Measurements from ENCODE around the gene SNED1. TPM values are rescaled to one million over a fixed set of nuclear protein-coding genes. Genes with fewer than 3 reads are reported as not detected.

SNED1 gene
- total RNA-seq, 1 donor from 2014 or later, result 41.8 TPM

DNA sequence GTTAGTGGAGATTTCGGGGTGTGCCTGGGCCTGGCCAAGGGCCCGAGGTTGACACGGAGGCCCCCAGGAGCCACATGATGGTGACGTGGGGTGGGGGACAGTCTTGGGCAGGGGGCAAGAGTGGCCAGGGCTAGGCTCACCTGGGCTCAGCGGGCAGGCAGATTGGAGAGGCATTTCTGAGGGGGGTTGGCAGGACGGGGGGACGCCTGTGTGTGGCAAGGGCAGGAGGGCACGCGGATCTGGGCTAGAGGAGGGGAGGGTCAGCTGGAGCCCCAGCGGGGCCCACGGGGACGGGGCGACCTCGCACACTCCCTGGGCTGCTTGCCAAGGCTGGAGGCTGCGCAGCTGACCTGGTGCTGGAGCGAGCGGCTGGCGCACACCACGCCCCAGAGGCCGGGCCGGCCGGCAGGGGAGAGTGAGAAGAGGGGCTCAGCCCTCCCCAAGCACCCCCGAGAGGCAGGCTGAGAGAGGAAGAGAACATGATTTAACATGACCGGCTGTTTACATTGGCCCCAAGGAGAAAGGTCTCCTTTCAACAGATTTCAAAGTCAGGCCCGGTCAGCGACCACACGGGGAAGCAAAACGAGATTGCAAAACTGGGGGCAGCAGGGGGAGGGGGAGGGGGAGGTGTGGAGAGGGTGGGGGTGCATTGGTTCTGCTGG is 38.0 kb upstream of the SNED1 start:
- peak; percentile 81 for DNase-seq (ENCODE audit: low spot score)

DNA sequence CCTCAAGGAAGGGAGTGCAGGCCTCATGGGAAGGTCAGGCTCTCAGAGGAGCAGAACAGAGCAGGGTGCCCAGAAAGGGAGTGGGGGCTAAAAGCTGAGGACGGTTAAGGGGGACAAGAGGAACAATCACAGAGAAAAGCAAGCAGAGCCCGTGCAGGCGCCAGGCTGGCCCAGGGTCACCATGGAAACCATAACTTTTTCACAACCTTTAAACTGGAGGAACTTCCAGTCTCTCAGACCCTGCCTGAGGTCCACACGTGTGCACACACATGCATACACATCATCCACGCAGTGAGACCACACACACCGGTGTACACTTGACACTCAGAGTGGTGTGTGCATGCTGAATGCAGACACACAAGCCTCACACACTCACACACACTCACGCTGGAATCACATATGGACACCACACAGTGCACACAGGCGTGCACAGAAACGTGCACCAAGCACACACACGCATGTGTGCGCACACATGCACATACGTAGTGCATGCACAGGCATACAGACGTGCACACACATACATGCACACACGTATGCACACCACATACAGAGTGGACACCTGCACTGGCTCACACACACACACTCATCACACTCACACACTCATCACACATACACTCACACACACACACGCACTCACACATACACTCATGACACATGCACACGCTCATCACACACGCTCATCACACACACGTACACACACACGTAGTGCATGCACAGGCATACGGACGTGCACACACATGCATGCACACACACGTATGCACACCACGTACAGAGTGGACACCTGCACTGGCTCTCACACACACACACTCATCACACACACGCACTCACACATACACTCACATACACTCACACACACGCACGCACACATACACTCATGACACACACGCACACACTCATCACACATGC is 37.2 kb upstream of the SNED1 start:
- DNase-seq (ENCODE audit: low spot score), result peak; percentile 20

DNA sequence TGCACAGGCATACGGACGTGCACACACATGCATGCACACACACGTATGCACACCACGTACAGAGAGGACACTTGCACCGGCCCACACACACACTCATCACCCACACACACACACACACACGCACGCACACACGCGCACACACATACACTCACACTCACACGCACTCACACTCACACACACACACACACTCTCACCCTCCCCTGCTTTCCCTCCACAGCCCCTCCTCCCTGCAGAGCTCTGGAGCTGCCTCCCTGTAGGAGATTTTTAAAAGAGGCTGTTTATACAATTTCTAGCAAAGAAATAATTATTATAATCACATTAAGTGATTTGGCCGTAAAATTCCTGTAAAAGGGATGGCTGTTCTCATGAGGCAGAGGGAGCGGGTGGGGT is 36.5 kb upstream of the SNED1 start:
- peak; percentile 39 for DNase-seq (ENCODE audit: low spot score)

DNA sequence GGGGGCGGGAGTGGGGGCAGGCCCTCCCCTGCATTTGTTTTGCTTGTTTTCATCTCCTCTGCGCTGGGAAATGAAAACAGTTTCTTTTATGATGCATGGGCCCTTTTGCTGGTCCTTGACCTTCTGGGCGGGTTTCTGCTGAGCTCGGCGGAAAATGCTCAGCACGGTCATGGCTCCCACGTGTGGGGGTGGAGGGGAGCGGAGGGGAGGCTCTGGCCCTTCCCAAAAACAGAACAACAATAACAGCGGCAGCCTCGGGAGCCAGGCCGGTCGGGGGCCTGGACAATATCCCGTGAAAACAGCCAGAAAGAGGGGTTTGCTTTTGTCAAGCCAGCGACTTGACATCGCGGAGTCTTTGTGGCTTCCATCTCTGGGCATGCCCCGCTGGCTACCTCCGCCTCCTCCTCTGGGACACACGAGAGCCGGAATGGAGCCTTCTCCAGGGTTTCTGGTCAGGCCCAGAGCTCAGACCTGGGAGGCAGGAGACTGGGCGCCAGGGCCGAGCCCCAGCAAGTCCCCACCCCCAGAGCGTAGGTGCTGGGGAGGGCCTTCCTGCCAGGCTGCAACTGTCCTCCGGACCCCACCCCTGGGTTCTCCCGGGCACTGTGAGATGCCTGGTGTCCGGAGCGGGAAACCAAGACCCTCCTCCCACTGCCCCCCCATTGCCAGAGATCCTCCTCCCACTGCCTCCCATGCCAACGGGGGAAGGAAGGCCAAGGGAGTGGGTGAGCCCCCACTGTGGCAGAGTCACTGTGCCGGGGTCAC is 35.9 kb upstream of the SNED1 start:
- peak; percentile 74 for DNase-seq (ENCODE audit: low spot score)

DNA sequence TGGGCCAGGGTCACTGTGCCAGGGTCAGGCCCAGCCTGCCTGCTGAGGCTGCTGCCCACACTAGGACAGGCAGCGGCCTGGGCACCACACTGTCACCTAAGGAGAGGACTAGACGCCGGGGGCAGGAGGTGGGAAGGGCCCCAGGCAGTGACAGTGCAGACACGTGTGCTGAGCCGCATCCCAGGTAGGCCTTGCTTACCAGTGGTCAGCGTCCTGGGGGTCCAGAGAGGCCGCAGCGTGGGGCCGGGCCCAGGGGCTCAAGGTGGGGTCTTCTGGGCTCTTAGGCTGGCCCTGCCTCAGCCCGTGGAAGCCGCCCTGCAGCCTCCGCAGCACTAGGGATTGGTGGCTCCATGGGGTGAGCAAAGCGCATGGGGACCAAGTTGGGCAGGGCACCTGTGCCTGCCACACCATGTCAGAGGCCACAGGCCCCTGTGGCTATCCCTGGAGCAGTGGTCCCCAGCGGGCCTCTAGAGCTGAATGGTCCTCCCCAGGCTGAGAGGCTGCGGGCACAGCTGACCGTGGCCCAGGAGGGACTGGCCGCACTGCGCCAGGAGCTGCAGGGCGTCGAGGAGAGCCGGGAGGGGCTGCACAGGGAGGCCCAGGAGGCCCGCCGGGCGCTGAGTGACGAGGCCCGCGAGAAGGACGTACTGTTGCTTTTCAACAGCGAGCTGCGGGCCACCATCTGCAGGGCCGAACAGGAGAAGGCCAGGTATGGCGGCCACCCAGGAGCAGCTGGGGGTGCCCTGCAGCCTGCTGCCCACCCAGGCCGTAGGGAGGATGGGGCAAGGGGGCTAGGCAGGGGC is 35.2 kb upstream of the SNED1 start:
- peak; percentile 38 for DNase-seq (ENCODE audit: low spot score)

DNA sequence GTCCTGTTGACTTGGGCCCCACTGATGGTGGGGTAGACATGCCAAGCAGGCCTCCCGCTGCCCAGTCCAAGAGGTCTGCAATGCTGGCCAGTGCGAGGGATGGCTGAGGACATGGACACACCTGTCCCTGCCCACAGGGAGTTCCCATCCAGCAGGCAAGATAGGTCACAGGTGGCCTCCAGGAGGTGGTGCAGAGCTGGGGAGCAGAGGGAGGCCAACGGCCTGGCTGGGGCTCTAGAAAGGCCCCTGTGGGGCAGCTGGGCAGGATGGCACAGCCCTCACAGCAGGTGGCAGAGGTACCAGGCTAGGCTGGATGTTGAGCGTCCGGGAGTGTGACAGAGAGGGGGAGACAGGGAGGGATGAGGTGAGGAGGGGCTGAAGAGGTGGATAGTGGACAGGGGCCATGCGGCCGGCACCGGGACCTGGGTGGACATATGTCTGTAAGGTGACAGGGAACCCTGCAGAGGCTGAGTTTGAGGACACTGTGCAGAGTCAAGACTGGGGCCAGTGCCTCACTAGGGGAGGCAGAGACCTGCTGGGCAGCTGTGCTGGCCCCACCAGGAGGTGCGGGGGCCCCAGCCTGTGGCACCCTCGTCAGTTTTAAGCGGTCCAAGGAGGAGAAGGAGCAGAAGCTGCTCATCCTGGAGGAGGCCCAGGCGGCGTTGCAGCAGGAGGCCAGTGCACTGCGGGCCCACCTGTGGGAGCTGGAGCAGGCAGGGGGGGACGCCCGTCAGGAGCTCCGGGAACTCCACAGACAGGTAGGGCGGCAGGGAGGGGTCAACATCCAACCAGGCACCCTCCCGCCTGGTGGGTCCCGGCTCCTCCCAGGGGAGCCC is 34.3 kb upstream of the SNED1 start:
- peak; percentile 32 for DNase-seq (ENCODE audit: low spot score)

DNA sequence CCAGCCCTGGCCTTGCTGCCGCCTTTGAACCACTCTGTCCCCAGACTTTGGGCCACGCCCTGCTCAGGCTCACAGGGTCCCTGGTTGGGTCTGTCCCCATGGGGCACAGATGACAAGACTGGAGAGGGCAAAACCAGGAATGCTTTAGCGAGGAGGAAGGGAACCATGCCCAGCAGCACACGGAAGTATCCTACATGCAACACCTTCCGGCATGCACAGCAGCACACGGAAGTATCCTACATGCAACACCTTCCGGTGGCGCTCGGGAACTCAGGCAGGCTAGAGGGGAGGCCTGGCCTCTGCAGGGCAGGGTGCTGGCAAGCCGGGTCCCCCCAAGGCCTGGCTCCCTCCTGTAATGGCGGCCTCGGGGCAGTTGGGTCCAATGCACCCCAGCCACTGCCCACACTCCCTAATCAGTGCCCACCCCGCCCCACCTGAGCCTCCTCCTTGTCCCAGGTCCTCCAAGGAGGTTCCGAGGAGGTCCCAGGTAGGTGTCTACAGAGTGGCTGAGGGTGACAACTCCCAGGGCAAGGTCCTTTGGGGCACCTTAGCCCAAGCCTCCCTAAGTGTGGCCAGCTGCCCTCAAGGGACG is 33.6 kb upstream of the SNED1 start:
- DNase-seq (ENCODE audit: low spot score), result peak; percentile 38

DNA sequence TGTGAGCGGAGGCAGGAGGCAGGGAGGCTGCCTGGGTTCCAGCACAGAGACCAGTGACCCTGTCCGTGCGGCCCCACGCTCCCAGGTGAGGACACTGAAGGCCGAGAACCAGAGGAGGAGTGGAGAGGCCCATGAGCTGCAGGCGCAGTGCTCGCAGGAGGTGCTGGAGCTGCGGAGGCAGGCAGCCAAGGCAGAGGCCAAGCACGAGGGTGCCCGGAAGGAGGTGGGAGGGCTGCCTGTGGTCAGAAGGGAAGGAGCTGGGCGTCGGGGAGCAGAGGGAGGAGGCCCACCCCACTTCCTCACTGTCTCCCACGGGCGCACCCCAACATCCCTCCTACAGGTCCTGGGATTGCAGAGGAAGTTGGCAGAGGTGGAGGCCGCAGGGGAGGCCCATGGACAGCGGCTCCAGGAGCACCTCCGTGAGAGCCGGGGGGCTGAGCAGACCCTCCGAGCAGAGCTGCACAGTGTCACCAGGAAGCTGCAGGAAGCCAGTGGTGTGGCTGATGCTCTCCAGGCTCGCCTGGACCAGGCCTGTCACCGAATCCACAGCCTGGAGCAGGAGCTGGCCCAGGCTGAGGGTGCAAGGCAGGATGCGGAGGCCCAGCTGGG is 33.0 kb upstream of the SNED1 start:
- DNase-seq (ENCODE audit: low spot score), result peak; percentile 42

DNA sequence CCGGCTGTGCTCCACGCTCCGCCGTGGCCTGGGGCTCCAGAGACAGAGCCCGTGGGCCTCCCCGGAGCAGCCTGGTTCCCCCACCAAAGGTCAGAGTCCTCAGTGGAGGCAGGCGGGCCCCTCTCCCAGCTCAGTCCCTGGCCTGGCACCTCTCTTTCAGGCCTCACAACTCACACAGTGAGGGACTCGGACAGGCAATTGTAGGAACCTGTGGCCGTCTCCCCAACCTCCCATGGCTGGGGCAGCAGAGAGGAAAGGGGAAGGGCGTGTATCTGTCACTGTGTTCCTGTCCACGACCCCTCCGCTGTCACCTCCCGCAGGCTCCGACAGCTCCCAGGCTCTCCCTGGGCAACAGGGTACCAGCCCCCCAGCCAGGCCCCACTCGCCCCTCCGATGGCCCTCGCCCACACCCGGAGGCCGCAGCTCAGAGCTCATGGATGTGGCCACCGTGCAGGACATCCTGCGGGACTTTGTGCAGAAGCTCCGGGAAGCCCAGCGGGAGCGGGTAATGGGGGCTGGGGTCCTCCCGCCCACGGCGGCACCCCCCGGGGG is 32.4 kb upstream of the SNED1 start:
- DNase-seq (ENCODE audit: low spot score), result peak; percentile 44

DNA sequence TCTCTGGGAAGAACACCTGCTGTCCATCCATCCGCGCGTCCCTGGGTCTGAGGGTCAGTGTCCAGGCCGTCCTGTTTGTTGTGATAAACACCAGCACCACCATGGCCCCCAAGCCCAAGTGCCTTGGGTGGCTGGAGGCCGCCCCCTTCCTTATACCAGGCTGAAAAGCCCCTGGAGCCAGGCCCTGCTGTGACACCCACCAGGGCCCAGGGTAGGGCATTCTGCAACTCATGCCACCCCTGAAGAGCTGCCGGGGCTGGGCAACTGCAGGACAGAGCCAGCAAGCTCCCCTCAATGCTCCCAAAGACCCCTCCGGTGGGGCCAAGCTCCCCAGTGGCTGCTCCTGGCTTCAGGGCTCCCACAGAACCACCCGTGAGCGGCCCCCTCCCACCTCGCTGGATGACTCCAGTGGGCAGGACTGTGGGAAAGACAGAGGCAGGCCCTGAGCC is 31.9 kb upstream of the SNED1 start:
- no peak for DNase-seq (ENCODE audit: low spot score)

DNA sequence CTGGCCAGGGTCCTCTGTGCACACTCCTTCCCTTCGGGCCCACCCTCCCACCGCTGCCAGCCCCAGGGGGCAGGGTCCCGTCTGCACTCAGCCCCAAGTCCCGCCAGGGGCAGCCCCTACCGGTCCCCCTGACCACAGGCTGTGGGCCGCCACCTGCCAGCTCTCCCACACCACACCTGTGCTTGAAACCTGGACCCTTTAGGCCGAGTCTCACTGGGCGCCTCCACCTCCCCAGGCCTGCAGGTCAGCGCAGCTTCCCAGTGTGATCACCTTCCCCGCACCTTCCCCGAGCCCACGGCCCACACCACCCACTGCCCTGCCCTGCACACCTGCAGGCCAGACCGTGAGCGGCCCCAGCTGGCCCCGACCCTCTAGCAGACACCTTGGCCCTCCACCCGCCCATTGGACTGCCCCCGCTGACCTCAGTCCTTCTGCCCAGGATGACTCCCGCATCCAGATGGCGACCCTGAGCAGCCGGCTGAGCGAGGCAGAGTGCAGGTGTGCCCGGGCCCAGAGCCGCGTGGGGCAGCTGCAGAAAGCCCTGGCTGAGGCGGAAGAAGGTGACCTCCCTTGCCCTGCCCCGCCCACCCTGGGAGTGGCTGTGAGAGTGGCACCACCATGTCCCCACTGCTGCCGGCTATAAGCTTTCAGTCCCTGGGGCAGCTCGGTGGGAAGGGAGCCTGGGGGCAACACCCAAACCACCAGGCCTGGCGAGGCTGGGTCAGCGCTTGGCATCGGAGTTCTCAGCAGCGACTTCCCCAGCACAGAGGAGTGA is 31.3 kb upstream of the SNED1 start:
- DNase-seq (ENCODE audit: low spot score), result peak; percentile 42

DNA sequence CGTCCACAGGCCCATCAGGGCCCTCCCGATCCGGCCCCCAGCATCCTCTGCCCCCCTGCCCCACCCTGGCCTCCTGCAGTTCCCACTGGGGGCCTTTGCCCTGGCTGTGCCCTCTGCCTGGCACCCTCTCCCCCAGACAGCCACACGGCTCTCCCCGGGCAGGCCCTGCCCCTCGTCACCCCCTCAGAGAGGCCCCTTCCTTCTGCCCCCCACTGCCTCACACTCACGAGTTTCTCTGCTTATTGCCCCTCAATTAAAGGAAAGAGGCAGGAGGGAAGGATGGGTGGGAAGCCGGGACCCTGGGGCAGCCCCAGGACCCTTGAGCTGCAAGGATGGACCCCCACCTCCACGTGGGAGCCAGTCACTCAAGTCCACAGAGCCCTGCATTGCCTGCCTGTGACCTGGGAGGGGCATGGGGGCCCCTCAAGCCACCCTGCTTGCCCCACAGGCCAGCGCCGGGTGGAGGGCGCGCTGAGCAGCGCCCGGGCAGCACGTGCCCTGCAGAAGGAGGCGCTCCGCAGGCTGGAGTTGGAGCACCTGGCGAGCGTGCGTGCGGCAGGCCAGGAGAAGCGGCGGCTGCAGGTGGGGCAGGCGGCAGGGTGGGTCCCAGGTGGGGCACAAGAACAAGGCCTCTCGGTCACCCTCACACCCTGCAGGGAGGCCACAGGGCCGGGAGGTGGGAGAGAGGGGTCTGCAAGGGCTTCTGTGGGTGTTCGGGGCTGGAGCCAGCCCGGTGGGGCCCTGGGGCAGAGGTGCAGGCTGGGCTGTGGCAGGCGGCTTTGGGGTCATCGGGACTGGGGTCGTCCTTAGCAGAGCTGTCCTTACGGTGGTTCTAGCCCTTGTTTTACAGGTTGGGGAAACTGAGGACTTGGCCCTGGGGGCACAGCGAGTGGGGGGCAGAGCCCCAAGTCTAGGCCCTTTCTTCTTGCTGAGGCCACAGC is 30.5 kb upstream of the SNED1 start:
- no peak for DNase-seq (ENCODE audit: low spot score)

DNA sequence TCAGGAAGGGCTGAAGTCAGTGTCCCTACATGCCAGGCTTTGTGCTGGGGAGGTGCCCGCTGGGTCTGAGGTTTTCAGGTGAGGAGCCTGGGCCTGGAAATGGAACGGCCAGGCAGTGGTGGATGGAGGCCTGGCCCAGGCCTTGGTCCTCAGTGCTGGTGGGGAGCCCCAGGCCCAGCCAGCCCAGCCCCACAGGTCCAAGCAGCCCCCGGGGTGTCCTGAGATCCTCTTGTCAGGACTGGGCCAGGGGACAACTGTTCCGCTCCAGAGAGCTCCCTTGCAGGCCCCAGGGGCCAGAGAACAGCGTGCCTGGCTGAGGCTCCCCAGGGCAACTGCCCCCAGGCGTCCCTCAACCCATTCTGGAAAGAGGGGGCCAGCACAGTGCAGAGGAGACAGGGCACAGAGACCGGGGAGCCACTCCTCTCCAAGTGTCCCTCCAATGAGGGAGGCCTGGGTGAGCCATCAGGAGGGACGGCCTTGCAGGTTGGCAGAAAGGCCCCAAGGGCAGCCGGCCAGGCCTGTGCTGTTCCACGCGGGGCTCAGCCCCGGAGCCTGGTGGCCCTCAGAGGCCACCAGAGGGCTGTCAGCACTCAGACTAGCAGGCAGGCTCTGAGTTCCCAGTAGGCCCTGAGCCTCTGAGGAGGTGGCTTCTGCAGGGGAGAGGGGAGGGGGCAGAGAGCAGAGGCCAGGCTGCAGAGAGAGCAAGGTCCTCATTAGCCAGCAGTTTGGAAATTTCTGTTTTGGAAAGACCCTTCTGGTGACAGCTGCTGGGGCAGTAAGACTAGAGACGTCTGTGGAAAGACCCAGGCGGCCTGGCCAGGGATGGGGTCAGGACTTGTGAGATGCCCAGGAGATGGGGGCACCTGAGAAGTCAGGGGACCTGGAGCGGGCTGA is 29.4 kb upstream of the SNED1 start:
- no peak for DNase-seq (ENCODE audit: low spot score)

DNA sequence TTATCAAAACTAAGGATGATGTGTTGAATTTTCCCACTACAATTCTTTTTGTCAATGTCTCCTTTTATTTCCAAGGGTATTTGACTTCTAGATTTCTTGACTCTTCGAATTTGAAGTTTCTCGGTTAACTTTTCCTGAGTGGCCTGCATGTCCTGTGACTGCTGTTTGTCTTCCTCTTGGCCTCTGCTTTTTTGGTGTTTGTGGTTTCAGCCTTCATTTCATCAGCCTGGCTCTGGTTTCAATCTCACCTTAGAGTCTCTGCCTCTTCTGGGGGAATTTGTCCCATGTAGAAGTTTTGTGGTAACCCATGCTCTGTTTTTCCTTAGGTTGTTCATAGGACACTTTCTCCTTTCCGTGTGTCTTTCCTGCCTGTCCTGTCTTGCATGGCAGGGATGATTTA is 28.3 kb upstream of the SNED1 start:
- DNase-seq (ENCODE audit: low spot score), result no peak

DNA sequence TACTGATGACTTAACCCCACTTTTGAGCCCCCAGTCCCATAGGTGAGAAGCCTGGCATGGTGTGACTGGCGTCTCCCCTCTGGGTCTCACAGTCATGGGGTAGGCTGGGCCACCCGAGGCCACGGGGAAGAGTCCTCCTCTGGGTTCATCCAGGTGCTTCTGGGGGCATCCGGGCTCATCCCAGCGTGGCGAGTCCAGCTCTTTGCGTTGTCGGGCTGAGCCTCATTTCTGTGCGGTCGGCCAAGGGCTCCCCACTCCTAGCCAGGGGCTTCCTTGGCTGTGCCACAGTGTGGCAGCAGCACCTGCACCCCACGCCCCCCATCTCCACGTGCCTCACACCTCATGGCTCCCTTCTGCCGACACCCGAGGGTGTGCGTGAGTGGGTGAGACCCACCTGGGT is 27.6 kb upstream of the SNED1 start:
- no peak for DNase-seq (ENCODE audit: low spot score)

DNA sequence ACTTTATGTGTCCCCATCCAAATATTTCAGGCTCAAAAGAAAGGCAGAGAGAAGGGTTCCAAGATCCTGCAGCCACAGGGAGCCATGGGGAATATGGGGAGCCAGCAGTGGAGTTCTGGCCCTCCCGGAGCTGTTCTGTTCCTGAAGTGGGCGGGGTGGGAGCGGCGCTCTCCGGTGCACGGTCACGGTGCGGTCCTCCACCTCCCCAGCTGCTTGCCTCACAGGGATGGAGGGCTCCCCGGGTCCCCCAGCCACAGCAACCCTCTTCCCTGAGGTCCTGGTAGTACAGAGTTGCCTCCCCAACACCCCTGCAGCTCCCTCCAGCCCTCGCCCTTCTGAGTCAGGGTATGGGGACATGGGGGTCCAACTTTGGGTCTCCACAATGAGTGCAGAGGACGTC is 26.2 kb upstream of the SNED1 start:
- DNase-seq (ENCODE audit: low spot score), result no peak
